ENCODE data around the gene WNT3.

WNT3 gene

DNA sequence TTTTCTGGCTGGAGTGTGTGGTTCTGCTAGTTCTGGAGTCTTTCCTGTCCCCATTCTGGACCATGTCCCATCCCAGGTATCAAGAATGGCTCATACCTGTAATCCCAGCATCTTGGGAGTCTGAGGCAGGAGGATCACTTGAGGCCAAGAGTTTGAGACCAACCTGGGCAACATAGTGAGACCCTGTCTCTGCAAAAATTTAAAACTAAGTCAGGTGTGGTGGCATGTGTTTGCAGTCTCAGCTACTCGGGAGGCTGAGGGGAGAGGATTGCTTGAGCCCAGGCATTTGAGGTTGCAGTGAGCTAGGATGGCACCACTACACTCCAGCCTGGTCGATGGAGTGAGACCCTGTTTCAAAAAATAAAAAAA, 15.3 kb upstream of the WNT3 start:
- no peak for DNase-seq

DNA sequence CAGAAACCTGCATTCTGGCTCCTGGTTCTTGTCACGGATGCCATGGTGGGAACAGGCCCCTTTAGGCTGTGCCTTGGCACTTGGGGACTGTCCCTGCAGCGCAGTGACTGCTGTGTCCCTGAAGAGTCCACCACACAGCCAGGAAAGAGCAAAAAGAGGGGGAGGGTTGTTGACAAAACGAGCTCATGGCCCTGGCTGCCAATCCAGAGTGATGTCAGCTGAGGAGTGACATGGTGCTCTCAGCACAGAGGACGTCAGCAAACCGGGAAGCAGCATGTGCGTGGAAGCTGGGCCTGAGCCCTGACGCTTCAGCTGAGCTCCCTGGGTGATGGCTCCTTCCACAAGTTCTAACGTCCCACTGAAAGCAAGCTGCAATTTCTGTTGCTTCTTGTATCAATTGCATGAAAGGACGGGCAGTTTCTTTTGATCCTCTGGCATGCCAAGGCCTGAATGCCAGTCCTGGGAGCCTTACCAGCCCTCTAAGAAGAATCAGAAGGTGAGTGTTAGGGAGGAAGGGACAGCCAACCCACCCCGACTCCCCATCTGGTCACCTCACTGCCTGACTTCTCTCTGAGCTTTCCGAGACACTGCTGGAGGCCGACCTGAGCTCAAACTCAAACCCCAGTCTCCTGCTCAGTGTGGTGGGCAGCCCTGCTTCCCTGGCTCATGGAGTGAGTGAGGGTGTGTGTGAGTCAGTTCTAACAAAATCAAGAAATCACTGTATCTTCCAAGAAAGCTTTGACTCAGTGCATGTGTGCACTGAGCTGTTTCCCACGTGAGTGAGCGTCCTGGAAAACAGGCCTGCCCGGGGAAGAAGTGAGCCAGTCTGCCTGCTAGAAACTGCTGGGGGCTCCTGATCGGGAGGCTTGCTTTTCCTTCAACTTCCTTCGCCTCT, 14.7 kb upstream of the WNT3 start:
- no peak for DNase-seq

DNA sequence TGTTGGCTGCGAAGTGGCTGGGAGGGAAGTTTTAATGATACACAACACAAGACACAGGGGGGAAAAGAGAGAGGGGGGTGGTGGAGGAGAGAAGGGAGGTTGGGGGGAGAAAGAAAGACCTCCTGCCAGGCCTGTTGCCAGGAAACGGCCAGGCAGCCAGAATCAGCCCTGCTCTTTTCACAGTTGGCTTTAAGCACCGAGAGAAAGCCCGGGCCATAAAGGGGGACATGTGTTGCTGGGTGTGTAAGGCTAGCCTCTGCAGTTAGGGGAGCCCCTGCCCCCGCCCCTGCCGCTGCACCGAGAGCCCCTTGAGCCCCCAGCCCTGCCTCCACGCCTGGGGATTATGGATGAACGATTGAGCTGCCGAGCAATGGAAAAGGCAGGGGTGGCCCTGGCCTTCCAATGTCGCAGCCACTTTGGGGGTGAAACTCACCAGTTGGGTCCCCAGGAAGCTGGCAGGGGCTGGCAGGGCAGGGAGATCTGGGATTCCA, 13.9 kb upstream of the WNT3 start:
- no peak for DNase-seq

DNA sequence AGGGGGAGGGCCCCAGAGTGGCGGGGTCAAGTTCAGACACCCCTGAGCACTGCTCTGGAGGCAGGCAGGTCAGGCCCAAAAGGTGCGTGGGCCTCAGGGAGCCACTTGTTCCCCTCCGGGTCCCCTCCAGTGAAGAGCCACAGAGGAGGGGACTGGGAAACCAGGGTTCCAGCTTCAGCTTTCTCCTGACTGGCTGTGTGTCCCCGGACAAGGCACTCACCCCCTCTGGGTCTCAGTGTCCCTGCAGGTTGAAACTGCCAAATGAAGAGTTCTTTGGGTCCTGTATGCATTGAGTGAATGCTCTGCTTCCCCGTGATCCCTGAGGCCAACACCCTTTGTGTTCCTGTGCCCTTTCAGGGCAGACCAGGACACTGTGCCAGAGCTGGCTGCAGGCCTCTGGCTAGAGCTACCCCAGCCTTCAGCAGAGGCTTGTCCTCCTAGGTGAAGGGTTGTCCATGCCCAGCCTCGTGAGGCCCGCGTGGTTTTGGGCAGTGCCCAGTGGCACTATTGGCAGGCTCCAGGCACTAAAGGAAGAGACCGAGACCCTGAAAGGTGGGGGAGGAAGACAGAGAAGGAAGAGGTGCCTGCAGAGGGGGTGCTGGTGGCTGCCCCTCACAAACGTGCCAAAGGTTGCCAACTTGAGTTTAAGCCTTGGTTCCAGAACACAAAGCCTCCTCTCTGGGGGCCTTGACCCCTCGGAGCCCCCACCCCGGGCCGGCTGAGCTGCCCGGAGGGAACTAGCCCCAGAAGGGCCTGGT, 13.3 kb upstream of the WNT3 start:
- DNase-seq = no peak

DNA sequence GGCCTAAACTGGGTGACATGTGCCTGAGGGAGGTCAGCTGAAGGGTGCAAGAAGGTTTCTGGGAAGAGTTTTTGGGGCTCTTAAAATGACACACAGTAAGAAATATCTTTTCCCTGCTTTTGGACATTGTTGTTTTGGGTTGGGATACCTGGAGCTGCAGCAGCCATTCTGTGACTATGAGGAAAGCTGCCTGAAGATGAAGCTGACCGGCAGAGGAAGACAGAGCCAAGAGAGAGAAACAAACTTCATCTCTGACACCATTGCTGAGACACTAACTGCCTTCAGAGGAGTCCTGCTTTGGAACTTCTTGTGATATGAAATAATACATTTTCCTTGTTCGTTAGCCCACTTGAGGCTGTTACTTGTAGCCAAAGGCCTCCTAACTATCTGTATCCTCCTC, 8.8 kb upstream of the WNT3 start:
- no peak for DNase-seq

DNA sequence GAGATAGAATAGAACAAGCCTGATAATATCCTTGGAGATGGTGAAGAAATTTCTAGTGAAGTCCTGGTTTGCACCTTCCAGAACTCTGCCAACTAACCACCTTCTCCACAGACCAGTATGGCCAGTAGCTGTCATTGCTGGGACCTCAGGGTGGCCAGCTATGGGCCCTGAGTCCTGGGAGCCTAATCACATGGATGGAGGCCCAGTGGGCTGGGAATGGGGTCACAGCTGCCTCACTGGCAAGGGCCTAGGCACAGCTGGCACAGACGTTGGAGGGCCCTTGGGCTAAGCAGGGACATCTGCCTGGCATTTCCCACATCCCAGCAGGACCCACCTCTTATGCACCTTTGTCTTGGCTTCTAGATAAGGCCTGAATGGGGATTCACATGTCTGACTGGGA, 7.6 kb upstream of the WNT3 start:
- DNase-seq = no peak

DNA sequence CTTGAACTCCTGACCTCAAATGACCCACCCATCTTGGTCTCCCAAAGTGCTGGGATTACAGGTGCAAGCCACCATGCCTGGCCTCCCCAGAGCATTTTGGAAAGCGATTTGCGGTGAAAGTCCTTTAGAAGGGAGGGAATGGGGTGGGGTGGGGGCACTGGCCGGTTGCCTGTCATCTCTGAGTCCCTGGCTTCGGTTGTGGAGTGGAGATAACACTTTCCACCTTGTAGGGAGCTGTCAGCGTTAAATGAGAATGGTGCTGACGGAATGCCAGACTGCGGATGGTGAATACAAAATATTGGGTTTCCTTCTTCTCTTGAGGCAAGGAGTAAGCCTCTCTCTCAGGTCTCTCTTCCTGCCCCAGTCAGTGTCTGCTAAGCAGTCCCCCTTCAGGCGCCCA, 5.2 kb upstream of the WNT3 start:
- no peak for DNase-seq

DNA sequence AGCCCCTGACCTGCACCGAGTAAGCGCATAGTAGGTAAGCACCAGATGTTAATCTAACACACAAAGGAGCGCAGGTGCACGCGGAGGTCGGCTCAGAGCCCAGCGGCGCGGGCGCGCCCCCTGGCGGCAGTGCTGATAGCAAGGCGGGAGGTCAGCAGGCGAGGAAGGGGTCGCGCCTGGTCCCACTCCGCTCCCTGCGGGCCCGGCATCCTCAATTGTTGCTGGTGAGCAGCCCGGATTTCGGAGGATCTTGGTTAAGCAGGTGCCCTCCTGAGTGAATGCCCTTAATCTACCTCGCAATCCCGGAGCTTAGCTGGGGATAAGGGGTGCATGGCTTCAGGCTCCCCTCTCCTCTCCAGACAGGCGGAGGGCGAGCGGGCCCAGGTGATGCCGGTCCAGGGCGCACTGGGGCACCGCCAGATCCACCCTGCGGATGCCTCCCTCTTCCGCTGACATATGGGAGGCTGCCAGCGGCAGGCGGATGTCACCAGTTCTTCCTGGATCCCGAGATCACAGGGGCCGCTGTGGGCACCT, 4.0 kb upstream of the WNT3 start:
- DNase-seq = no peak

DNA sequence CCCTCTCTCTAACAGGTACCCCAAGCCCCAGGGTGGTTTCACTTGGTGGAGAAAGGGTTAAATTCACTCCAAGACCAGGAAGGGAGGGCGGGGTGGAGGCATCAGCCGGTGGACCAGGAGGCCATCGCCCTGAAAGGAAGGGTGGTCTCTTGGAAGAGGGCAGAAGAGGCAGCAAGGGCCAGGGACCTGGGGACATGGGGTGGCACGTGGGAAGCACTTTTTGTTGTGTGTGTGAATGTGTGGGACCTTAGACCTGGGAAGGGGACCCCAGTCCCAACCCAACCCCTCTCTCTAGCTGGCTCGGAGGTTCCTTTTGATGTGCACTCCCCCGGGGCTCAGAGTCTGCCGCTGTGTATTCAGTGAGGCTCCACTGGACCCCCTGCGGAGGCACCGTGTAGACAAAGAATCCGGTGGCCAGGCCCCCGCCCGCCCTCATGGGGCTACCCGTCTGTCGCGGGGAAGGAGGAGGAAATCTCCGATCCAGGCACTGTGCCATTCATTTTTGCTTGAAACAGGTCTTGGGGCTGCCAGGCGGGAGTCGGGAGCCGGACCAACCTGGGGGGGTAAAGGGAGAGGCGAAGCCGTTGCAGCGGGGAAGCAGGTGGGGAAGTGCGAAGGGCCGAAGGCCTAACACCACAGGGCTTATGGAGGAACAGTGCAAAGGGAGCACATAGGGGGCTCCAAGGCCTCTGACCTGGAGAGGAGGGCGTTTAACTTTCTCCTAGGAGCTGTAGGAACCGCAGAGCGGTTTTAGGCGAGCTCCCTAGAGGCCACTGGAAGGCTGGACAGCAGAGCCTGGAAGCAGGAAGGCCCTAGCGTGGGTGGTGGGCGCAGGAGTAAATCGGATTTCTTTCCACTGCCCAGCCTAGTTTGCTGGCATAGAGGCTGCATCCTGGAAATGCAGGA, 3.2 kb upstream of the WNT3 start:
- DNase-seq = no peak

DNA sequence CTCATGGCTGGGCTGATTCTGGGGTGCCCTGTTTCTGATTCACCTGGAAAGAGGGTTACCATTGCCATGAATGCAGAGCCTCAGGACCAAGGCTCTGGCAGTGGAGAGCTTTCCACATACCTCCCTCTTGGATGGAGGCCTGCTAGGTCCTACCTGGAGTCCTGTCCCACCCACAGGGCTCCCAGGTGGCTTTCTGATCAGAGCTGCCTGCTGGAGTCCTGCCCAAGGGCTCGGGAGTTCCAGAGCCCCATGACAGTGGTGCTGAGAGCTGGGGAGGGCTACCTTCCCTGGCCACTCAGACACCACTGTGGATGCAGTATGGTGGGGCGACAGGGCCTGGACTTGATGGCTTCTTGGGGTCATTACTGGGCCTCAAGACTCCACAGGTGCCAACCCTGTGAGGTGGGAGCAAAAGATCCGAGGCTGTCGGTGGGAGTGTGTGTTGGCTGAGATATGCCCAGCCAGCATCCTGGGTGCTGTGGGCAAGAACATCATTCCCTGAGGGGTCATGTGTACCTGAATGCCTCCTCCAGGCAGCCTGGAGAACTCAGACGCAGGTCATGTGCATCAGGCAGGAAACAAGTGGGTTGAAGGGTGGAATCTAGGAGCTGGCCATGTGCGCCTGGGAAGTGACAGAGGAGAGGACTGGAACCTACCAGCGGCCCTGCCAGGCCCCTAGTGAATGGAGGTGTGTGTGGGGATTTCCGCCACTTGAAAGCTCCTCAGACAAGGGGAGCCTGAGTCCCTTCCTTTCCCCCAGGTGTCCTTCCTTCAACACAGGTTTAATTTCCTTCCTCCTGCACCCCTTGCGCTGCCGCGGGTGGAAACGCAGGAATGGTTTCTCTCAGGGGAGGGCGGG, 2.3 kb upstream of the WNT3 start:
- no peak for DNase-seq

DNA sequence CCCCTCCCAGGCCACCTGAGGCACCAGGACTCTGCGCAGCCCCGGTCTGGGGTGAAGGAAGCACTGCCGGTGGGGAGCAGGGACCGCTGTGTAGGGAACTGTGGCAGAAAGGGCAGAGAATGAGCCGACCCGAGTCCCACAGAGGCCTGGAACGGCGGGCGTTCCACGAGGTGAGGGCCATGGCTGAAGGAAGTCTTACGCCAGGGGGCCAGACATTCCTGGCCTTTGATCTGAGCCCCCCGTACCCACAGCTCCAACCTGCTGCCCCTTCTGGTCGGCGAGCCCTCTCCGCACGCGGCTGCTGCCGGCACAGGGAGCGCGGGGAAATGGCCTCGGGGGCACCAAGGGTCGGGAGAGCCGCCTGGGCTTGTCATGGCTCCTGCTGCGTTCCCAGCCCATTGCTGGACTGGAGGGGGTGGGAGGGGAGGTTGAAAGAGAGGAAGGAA, 1.4 kb upstream of the WNT3 start:
- DNase-seq = no peak

DNA sequence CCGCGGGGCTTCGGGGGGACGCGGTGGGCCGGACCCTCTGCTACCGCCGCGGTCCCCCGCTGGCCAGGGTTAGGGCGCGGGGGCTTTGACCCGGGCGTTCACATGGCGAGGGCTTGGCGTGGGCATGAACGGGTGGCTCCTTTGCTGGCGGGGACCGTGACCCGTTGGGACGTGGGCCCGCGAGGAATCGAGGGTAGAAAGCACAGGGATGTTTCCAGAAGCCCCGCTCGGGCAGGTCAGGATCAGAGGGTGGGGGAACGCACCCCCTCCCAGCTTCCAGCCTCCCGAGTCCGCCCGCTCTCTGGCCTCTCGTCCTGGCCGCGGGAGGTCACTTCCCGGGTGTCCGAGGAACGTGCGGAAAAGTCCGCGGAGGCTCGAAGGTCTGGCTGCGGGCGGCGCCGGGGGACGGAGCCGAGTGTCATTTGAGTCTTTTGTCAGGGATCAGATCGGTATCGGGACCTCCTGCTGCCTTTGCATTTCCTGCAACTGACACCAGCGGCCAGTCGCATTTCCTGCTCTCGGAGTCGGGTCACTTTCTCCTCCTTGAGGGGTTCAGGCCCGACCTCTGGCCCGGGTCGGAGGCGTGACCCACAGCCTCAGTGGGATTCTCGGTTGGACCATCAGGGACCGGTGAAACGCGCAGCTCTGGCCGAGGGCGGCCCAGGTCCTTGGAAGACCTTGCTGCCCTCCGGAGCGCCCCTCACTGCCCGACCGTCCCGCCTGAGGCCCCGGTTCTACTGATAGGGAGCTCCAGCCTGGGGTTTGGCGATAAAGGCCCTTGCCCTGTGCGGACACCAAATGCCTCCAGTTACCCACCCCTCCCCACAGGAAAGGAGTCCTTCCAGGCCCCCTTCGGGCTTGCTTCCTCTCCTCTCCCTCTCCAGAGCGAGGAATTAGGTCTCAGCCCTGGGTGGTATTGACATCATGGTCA, 702 bp upstream of the WNT3 start:
- DNase-seq = no peak

DNA sequence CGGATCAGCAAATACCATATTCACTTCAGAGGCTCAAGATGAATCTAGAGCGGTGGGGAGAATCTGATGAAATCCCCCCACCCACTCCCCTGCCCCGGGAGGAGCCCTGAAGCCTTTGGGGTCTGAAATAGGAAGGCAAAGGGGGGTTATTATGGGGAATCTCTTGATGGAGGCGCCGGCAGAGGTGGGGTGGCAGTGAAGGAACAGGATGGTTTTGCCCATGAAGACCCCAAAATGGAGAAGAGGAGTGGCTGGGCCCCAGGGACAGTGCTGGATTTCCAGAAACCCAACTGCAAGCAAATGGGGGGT, 637 bp downstream of the WNT3 start:
- no peak for DNase-seq

DNA sequence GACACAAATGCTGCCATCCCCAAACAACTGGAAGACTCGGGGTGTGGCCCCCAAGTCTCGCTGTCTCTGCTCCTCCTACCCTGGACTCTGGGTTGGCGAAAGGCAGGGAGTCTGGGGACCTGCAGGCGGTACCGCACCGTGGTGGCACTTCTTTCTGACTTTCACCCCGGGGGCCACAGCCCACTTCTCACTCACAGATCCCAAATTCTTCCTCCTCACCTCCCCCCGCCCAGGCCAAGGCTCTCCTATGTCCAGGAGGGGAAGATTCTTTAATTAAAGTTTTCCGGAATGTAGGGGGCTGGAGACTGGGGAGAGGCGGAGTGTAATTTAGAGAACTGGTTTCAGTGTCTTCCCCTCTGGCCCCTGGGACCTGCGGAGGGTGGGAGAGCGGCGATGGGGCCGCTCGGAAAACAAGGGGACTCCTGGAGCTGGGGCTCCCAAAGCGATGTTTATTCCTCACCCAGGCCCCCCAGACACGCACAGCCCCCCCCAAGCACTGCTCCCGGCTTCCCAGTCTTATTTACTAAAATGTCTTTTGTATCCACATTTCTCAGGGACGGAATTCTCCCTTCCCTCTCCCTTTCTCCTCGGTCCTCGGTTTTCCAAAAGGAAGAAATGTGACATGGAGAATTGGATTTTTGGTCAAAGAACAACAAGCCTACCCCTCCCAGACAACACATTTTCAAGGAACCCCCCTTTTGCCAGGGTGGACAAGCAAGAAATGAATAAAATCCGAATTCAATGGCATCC, 1.2 kb downstream of the WNT3 start:
- DNase-seq = no peak

DNA sequence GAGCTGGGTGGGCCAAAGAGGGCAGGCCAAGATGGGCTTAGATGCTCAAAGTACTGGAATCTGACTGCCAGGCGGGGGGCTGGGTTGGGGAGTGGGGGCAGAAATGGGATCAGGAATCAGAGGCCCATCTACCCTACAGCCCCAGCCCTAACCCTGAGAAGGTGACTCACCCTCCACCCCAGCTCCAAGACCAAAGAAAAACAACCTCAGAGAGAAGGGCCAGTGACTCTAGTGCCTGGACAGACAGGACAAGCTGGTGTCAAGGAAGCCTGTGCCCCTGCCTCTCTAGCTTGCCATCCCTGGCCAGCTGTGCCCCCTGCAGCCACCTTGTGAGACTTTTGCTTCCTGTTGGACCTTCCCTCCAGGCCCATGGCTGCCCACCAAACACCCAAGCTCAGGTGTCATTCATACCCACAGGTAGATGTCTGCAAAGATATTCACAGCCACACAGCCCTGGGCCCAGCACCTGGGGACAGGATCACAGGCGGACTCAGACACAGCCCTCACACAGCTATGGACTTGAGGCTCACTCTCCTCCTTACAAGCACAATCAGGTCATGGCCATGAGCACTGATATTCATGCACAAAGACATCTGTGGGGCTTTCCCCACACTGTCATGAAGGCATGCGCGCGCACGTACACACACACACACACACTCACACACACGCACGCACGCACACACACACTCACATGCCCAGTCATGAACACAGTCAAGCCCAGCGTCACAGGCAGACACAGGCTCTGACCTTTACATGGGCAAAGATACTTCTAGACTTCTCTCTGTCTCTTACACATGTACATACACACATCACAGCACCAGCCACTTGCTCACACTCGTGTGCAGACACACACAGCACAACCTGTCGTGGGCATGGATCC, 2.8 kb downstream of the WNT3 start:
- no peak for DNase-seq

DNA sequence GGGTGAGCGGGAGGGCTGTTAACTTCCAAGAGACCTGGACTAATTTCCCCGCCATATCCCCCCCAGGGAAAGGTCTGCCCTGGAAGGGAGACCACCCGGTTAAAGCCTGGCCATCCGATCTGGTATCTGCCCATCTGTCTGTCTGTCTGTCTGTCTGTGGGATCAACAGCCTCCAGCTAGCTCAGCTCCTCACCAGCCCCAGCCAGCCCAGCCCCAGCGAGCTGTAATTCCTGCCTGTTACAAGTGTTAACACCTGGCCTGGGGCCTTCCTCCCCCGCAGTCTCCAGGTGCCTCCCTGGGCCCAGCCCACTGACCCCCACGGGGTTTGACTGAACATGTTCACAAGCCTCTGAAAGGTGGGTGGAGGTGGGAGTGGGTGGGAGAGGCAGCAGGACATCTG, 4.0 kb downstream of the WNT3 start:
- DNase-seq = no peak

DNA sequence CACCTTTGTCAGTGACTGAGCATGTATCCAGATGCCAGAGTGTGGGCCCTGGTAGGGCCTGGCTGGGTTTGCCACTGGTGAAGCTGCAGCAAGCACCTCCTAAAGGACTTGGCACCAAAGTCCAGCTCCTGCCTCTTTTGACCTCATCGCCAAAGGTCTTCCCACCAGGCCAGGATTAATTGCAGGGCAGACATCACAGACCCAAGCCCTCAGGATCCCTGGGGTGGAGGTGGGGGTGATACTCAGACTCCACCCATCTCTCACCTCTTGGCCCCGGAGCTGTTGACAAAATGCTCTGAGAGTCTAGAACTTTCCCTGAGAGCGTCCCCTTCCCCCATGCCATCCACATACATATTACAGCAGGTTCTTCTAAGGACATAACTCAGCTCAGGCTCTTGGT, 4.6 kb downstream of the WNT3 start:
- no peak for DNase-seq

DNA sequence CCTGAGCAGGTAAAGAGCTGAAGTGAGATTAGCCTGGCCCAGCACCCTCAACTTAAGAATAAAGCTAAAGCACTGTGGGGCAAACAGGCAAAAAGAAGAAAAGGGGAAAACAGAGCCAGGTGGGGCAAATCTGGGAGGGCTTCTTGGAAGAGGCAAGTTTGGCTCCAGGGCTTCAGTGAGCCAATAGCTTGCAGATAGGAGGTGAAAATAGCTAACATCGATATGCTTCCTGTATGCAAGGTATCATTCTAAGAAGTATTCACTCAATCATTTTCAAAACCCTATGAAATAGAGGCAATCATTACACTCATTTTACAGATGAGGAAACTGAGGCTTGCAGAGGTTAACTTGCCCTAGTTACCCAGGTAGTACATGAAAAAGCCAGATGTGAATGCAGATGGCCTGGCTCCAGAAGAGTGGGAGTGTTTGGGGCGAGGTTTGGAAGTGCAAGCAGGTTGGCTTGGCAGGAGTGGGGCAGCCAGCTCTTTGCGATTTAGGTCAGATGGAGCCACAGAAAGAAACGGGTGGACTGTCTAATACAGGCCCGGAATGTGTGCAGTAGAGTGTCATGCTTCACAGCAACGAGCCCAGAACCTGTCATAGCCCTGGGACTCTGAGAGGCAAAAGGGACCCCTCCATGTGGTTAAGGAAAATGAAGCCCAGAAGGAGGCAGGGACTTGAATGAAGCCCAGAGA, 5.7 kb downstream of the WNT3 start:
- no peak for DNase-seq
